Mucosa of stomach (tissue), 1 donor: Measurements from ENCODE around the gene ARHGAP29.

Source experiments
- H3K27me3 ChIP-seq: one replicate; pipeline ENCODE4 v1.7.0; 2013; ENCODE audit warnings: mild to moderate bottlenecking, low read length; ENCODE audit not compliant: control insufficient read depth, insufficient read depth
- H3K36me3 ChIP-seq: one replicate; pipeline ENCODE4 v1.7.0; 2013; ENCODE audit warnings: low read length; ENCODE audit not compliant: control insufficient read depth, insufficient read depth
- H3K4me1 ChIP-seq: one replicate; pipeline ENCODE4 v1.7.0; 2013; ENCODE audit warnings: mild to moderate bottlenecking, low read length; ENCODE audit not compliant: control insufficient read depth, insufficient read depth
- H3K4me3 ChIP-seq: one replicate; pipeline ENCODE4 v1.7.0; 2013; ENCODE audit warnings: low read length
- H3K9ac ChIP-seq: one replicate; pipeline ENCODE4 v1.7.0; 2013; ENCODE audit warnings: mild to moderate bottlenecking, low read length, moderate library complexity
- H3K9me3 ChIP-seq: one replicate; pipeline ENCODE4 v1.7.0; 2013; ENCODE audit warnings: mild to moderate bottlenecking, low read length, moderate library complexity; ENCODE audit not compliant: control insufficient read depth
- donor health status: Pancreatic carcinoma.

Gene ARHGAP29, protein sequence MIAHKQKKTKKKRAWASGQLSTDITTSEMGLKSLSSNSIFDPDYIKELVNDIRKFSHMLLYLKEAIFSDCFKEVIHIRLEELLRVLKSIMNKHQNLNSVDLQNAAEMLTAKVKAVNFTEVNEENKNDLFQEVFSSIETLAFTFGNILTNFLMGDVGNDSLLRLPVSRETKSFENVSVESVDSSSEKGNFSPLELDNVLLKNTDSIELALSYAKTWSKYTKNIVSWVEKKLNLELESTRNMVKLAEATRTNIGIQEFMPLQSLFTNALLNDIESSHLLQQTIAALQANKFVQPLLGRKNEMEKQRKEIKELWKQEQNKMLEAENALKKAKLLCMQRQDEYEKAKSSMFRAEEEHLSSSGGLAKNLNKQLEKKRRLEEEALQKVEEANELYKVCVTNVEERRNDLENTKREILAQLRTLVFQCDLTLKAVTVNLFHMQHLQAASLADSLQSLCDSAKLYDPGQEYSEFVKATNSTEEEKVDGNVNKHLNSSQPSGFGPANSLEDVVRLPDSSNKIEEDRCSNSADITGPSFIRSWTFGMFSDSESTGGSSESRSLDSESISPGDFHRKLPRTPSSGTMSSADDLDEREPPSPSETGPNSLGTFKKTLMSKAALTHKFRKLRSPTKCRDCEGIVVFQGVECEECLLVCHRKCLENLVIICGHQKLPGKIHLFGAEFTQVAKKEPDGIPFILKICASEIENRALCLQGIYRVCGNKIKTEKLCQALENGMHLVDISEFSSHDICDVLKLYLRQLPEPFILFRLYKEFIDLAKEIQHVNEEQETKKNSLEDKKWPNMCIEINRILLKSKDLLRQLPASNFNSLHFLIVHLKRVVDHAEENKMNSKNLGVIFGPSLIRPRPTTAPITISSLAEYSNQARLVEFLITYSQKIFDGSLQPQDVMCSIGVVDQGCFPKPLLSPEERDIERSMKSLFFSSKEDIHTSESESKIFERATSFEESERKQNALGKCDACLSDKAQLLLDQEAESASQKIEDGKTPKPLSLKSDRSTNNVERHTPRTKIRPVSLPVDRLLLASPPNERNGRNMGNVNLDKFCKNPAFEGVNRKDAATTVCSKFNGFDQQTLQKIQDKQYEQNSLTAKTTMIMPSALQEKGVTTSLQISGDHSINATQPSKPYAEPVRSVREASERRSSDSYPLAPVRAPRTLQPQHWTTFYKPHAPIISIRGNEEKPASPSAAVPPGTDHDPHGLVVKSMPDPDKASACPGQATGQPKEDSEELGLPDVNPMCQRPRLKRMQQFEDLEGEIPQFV

GRCh38 chr1:94237291-94238226, at the start of gene ARHGAP29:
TSS of gene ARHGAP29 (minus strand) at chr1:94237584. CDS start at chr1:94231611, 5,973 bp downstream.
- H3K4me1 ChIP-seq = no peaks in the 10 kb centered on the region
- H3K9ac ChIP-seq = peak within 1 kb of the TSS; percentile 76
- no peaks in the 10 kb centered on the region for H3K36me3 ChIP-seq
- peak within 1 kb of the TSS; percentile 68 for H3K4me3 ChIP-seq
- H3K27me3 ChIP-seq = peaks cover 11% of the 10 kb centered on the region
- H3K9me3 ChIP-seq = no peaks in the 10 kb centered on the region

GRCh38 chr1:94286864-94287437, 49.6 kb upstream of the ARHGAP29 start:
- H3K27me3 ChIP-seq = no peaks in the 10 kb centered on the region
- H3K36me3 ChIP-seq = no peaks in the 10 kb centered on the region
- no peak overlapping the region for H3K9ac ChIP-seq
- peaks cover 6% of the 10 kb centered on the region for H3K4me1 ChIP-seq
- no peak overlapping the region for H3K4me3 ChIP-seq
- no peaks in the 10 kb centered on the region for H3K9me3 ChIP-seq

DNA sequence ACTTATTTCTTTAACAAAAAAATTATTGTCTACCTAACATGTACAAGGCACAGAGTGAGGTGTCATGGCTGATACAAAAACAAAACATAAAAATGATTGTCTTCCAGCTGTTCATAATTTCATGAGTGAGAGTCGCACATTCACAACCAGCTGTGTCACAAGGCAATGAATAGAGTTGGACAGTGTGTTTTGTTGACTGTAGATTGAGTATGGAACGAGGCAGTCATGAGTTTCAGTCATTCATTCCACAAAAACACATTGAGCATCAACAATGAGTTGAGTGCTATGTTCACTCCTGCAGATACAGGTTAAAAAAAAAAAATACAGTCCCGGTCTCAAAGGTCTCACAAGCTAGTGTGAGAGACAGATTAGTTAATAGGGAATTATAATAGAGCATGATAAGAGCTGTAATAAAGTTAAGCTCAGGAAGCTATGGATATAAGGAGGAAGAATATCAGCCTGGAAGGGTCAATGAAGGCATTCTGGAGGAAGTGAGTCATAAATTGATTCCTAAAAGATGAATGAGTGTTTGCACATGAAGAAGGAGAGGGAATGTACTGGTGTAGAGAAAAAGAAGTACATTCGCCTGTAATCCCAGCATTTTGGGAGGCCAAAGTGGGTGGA, 47.8 kb upstream of the ARHGAP29 start:
- Histone ChIP-seq H3K36me3 (no peaks in the 10 kb centered on the region), H3K27me3 (no peaks in the 10 kb centered on the region), H3K4me1 (peaks cover 6% of the 10 kb centered on the region), H3K9me3 (no peaks in the 10 kb centered on the region), H3K4me3 (no peak overlapping the region), H3K9ac (no peak overlapping the region)

DNA sequence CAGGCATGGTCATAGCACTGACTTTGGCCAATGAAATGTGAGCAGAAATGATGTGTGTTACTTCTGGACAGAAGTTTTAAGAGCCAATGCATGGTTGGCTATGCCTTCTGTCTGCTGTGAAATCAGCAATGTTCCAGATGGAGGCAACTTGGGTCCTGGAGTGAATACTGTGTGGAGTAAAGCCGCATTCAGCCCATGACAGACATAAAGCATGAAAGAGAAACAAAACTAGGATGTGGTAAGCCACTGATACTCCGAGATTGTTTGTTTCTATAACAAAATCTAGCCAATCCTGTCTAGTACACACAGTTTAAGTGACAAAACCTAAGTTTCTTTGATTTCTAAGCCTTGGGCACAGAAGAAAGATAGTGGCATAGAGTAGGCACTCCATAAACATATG, 47.1 kb upstream of the ARHGAP29 start:
- H3K4me1 ChIP-seq = peaks cover 6% of the 10 kb centered on the region
- no peak overlapping the region for H3K4me3 ChIP-seq
- H3K27me3 ChIP-seq = no peaks in the 10 kb centered on the region
- no peaks in the 10 kb centered on the region for H3K9me3 ChIP-seq
- no peak overlapping the region for H3K9ac ChIP-seq
- H3K36me3 ChIP-seq = no peaks in the 10 kb centered on the region

- H3K36me3 ChIP-seq = no peaks in the 10 kb centered on the region
- H3K4me1 ChIP-seq = peaks cover 6% of the 10 kb centered on the region
- H3K27me3 ChIP-seq = no peaks in the 10 kb centered on the region
- no peaks in the 10 kb centered on the region for H3K9me3 ChIP-seq
- no peak overlapping the region for H3K4me3 ChIP-seq
- no peak overlapping the region for H3K9ac ChIP-seq
Measured at GRCh38 chr1:94283462-94283861, 46.1 kb upstream of the ARHGAP29 start.

GRCh38 chr1:94282143-94282711, 44.8 kb upstream of the ARHGAP29 start:
- H3K27me3 ChIP-seq = no peaks in the 10 kb centered on the region
- no peak overlapping the region for H3K4me3 ChIP-seq
- H3K9ac ChIP-seq = no peak overlapping the region
- peaks cover 6% of the 10 kb centered on the region for H3K4me1 ChIP-seq
- no peaks in the 10 kb centered on the region for H3K9me3 ChIP-seq
- H3K36me3 ChIP-seq = no peaks in the 10 kb centered on the region

- no peak overlapping the region for H3K9ac ChIP-seq
- H3K4me3 ChIP-seq = no peak overlapping the region
- peaks cover 1% of the 10 kb centered on the region for H3K4me1 ChIP-seq
- no peaks in the 10 kb centered on the region for H3K27me3 ChIP-seq
- H3K9me3 ChIP-seq = no peaks in the 10 kb centered on the region
- no peaks in the 10 kb centered on the region for H3K36me3 ChIP-seq
Measured at GRCh38 chr1:94281361-94282142, 44.2 kb upstream of the ARHGAP29 start.

- H3K36me3 ChIP-seq = no peaks in the 10 kb centered on the region
- H3K9me3 ChIP-seq = no peaks in the 10 kb centered on the region
- no peaks in the 10 kb centered on the region for H3K27me3 ChIP-seq
- H3K9ac ChIP-seq = no peak overlapping the region
- no peaks in the 10 kb centered on the region for H3K4me1 ChIP-seq
- H3K4me3 ChIP-seq = no peak overlapping the region
Measured at GRCh38 chr1:94280541-94280940, 43.2 kb upstream of the ARHGAP29 start.

GRCh38 chr1:94279462-94279861, 42.1 kb upstream of the ARHGAP29 start:
- no peak overlapping the region for H3K9ac ChIP-seq
- no peaks in the 10 kb centered on the region for H3K9me3 ChIP-seq
- H3K4me3 ChIP-seq = no peak overlapping the region
- H3K36me3 ChIP-seq = no peaks in the 10 kb centered on the region
- H3K4me1 ChIP-seq = no peaks in the 10 kb centered on the region
- no peaks in the 10 kb centered on the region for H3K27me3 ChIP-seq

- Histone ChIP-seq H3K4me3 (no peak overlapping the region), H3K27me3 (no peaks in the 10 kb centered on the region), H3K9me3 (no peaks in the 10 kb centered on the region), H3K36me3 (no peaks in the 10 kb centered on the region), H3K9ac (no peak overlapping the region), H3K4me1 (no peaks in the 10 kb centered on the region)
Measured at GRCh38 chr1:94279038-94279437, 41.7 kb upstream of the ARHGAP29 start.
